GM18520 (cell line): ENCODE results near the gene LILRA1.
"Not testable (repeated sequence)": the region's sequence is repeated elsewhere in the genome, so short reads cannot be mapped to it uniquely, and the experiment has no call there.

Experiments used
- ATAC-seq: cut with Tn5 transposase; IDR thresholded peaks from one replicate; pipeline ENCODE4 v1.9.1; 2021; ENCODE audit not compliant: unreplicated experiment

The LILRA1 gene

DNA sequence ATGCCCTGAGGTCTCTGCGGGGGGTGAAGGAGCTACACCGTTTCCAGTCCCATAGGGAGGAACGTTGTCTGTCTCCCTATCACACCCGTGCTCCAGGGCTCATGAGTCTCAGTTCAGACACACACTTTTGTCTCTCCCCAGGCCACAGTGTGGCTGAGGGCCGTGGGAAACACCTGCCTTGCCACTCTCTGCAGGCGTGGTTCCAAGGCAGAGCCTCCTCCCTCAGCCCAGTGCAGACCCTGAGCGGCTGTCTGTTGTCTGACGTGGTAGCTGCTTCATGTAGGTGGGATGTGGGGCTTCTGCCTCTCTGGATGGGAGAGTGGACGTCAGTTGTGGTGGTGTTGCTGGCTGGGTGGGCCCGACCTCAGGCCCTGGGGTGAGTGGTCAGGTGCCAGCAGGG lies 30.8 kb downstream of the LILRA1 start:
- not testable (repeated sequence) for ATAC-seq

DNA sequence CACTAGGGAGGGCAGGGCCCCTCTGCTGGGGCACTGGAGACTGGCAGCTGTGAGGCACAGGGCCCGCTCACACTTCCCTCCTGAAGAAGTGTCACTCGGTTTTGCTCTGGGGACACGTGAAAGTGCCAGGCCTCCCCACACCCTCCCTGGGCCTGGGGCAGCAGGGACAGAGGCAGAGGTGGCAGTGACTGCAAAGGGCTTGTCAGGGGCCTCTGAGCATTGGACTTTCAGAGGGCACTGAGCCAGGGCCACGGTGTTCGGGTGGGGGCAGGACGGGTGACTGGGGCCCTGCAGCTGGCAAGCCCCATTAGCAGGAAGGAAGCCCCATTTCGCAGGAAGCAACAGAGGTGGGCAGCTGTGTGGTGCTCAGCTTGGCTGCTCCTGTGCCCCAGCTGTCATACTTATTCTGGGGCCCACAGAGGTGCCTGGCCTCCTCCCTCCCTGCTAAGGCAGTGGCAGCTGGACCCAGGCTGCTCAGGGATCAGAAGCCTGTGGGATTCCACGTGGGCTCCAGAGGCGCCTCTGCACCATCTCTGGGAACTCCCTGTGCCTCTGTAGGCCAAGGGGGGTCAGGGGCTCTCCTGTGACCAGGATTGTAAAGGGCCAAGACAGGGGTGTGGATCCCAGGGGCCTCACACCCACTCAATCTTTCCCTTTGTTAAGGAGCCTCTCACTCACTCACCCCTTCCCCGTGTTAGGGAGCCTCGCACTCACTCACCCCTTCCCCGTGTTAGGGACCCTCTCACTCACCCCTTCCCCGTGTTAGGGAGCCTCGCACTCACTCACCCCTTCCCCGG lies 31.7 kb downstream of the LILRA1 start:
- not testable (repeated sequence) for ATAC-seq

DNA sequence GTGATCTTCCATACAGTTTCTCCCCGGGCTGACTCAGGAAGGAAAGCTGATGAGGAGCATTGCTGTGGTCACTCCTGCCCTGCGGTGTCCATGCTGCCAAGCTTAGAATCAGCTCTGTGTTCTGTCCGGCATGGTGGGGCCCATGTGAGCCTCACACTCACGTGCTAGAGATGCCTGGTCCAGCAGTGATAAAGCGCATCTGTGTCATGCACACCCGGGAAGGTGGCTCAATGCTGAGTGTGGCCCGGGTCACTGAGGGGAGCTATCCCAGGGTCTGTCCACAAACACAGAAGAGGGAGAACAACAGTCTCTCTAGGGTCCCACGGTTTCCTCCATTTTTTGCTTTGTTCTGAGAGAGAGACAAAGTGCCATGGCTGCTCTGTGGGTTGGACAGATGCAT lies 33.3 kb downstream of the LILRA1 start:
- ATAC-seq = no peak

- not testable (repeated sequence) for ATAC-seq
Observed at GRCh38 chr19:54627912-54628311, 34.5 kb downstream of the LILRA1 start.

- not testable (repeated sequence) for ATAC-seq
Observed at GRCh38 chr19:54630262-54630661, 36.8 kb downstream of the LILRA1 start, which contains the start of gene LILRB1. Gene LILRB1, plus strand, starts transcription at chr19:54630484. Its CDS starts 590 bp downstream, at chr19:54631074.

- no peak for ATAC-seq
Observed at GRCh38 chr19:54630782-54631181, 37.4 kb downstream of the LILRA1 start.

DNA sequence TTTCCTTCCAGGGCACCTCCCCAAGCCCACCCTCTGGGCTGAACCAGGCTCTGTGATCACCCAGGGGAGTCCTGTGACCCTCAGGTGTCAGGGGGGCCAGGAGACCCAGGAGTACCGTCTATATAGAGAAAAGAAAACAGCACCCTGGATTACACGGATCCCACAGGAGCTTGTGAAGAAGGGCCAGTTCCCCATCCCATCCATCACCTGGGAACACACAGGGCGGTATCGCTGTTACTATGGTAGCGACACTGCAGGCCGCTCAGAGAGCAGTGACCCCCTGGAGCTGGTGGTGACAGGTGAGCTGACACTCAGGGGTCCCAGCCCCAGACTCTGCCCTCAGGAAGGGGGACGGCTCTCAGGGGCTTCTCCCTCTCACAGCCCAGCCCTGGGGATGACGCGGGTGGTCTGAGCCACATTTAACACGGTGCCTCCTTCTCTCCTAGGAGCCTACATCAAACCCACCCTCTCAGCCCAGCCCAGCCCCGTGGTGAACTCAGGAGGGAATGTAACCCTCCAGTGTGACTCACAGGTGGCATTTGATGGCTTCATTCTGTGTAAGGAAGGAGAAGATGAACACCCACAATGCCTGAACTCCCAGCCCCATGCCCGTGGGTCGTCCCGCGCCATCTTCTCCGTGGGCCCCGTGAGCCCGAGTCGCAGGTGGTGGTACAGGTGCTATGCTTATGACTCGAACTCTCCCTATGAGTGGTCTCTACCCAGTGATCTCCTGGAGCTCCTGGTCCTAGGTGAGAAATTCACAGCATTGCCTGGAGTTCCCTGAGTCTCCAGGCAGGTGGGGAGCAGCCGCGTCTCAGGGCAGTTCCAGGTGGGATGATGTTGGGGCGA lies 38.3 kb downstream of the LILRA1 start:
- ATAC-seq = not testable (repeated sequence)

DNA sequence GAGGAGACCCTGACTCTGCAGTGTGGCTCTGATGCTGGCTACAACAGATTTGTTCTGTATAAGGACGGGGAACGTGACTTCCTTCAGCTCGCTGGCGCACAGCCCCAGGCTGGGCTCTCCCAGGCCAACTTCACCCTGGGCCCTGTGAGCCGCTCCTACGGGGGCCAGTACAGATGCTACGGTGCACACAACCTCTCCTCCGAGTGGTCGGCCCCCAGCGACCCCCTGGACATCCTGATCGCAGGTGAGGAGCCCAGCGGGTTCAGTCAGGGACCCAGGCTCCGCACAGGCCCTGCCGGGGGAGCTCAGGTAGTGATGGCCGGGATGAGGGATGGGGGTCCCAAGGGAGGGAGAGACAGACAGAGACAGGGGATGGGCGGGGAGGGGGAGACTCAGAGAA lies 39.1 kb downstream of the LILRA1 start:
- ATAC-seq = not testable (repeated sequence)

DNA sequence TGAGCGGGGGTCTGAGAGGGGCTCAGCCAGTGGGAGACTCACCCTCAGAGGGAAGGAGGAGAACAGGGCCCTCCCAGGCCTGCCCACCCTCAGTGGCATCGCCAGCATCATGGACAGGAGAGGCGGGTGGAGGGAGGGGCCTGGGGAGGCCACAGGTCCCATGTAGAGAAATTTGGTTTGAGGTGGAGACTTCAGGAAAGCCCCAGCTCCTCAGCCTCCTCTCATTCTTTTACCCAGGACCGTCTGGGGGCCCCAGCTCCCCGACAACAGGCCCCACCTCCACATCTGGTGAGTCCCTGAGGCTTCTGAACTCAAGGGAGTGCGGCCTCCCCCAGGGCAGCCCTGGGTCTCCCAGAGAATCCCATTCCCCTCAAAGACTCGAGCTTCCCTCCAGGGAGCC lies 40.0 kb downstream of the LILRA1 start:
- ATAC-seq = no peak

- not testable (repeated sequence) for ATAC-seq
Observed at GRCh38 chr19:54636081-54636480, 42.6 kb downstream of the LILRA1 start.

GRCh38 chr19:54638683-54639082 lies 45.3 kb downstream of the LILRA1 start:
- no peak for ATAC-seq

DNA sequence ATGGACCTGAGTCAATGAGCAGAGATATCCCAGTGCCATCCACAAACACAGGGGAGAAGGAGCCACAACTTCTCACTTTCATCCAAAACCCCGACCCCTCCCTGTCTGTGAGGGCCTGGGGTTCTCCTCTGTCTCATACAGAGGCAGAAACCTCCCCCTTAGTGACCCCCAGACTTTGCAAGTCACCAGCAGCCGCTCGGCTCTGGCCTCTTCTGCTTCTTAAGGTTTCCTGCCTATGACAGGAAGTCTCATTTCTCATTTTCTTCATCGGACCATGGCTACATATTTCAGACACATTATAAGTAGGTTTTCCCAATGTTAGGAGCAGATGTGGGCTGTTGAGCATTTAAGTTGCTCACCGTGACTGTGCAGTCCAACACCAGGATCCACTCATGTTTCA lies 49.5 kb downstream of the LILRA1 start:
- ATAC-seq = not testable (repeated sequence)

DNA sequence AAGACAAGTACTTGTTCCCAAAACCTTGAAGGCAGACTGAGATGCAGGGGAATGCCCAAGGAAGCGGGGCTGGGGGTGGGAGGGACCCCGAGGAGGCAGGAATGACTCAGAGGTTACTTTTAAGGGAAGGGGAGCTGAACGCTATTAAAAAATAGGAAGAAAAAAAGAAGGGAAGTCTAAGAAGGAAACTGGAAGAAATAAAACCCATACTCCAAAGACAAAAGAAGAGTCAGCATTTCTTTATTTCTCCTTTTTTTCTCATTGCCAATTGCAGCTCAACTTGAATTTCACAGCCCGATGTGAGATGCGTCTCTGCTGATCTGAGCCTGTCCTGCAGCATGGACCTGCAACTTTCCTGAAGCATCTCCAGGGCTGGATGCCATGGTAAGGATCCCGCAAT lies 50.2 kb downstream of the LILRA1 start:
- ATAC-seq = not testable (repeated sequence)

GRCh38 chr19:54644056-54644455 lies 50.6 kb downstream of the LILRA1 start:
- ATAC-seq = no peak

DNA sequence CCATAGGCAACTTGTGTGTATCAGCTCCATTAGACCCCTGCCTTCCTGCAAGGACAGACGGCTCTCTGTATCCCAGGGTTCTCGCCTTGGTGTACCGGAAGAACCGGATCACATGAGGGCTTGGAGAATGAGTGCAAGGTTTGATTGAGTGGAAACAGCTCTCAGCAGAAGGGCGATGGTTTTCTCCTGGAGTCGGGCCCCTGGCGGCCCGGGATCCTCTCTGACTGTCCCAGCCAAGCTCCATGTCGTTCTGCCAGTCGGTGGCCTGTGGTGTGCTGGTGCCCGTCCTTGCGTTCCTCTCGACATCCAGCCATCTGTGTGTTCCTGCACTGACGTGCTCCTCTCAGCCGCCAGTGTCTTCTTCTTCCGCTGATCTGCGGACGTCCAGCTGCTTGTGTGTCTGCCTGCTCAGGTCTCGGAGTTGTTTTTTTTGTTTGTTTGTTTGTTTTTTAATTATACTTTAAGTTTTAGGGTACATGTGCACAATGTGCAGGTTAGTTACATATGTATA lies 53.0 kb downstream of the LILRA1 start:
- ATAC-seq = no peak

DNA sequence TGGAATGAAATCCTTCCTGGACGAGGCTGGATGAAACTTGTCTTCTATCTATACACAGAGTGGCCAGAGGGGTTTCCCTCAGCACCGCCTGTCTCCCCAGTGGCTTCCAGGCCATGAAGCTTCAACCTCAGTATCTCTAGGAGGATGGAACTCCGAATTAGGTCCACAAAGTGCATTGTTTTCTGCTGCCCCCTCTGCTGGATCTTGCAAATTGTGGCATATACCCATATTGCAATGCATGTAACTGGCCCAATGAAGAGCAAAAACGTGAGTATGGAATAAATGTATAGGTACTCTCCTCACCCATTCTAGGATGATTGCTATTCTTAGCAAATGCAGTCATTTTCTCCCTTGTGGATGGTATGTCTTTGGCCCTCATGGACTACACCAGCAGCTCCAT lies 54.7 kb downstream of the LILRA1 start:
- no peak for ATAC-seq

GRCh38 chr19:54650108-54650655 lies 56.8 kb downstream of the LILRA1 start:
- no peak for ATAC-seq
